A549 (cell line): ENCODE results near the gene AMN1. TPM values are rescaled to one million over a fixed set of nuclear protein-coding genes. Genes with fewer than 3 reads are reported as not detected.
"Not testable (repeated sequence)": the region's sequence is repeated elsewhere in the genome, so short reads cannot be mapped to it uniquely, and the experiment has no call there.

Experiments used
- ATAC-seq, 2 experiments: fragments of 200-7000 bp in 1 of 2; fragments of >200 bp in 1 of 2; cut with Nextera tagmentation in 1 of 2; cut with Tn5 transposase in 1 of 2; 3 replicates each; pipeline versions ENCODE4 v1.8.0 to v1.9.1; 2018 to 2020; ENCODE audit warnings: mild to moderate bottlenecking in 1 of 2, moderate library complexity in 1 of 2
- CTCF ChIA-PET: fragments of 300-600 bp; sonication (Branson Sonifier 250); formaldehyde crosslinking; extraction: SDS; loops from one replicate; lab custom pipeline; 2021; ENCODE audit warnings: antibody characterized with exemption, inconsistent platforms; lab: Yijun Ruan, JAX
- POLR2A ChIA-PET: fragments of 350-600 bp; formaldehyde crosslinking; extraction: SDS; loops from one replicate; lab custom pipeline; 2021; ENCODE audit warnings: antibody characterized with exemption, inconsistent platforms; lab: Yijun Ruan, JAX
- DNase-seq, 2 experiments: peaks; one replicate each; pipeline versions ENCODE4 v3.0.0 to v3.0.0-alpha.2; 2011 to 2016; ENCODE audit warnings: low read depth in 1 of 2, low spot score in 1 of 2
- FAIRE-seq: peaks from 2 replicates; lab custom pipeline; 2011; peaks lifted over from hg19 to GRCh38; lab: Jason Lieb, UNC
- H3K27ac ChIP-seq, 2 experiments: fragments of >200 bp; sonication (Bioruptor Twin); formaldehyde crosslinking; 3 replicates each; pipeline ENCODE4 v1.5.1; 2016 to 2017
- H3K4me1 ChIP-seq: fragments of >200 bp; sonication (Bioruptor Twin); formaldehyde crosslinking; 3 replicates; pipeline ENCODE4 v1.6.1; 2016
- H3K4me2 ChIP-seq: fragments of >200 bp; sonication (Bioruptor Twin); formaldehyde crosslinking; 3 replicates; pipeline ENCODE4 v1.6.1; 2016
- H3K4me3 ChIP-seq: fragments of >200 bp; sonication (Bioruptor Twin); formaldehyde crosslinking; 3 replicates; pipeline ENCODE4 v1.5.1; 2016
- H3K9me3 ChIP-seq: fragments of >200 bp; sonication (Bioruptor Twin); formaldehyde crosslinking; 3 replicates; pipeline ENCODE4 v1.6.1; 2016
- EHMT2 ChIP-seq: fragments of 200-600 bp; sonication (generic); IDR thresholded peaks from 2 replicates; pipeline ENCODE4 v1.6.1; 2016; ENCODE audit warnings: antibody characterized with exemption, low read depth, mild to moderate bottlenecking, moderate library complexity
- EP300 ChIP-seq, 2 experiments: fragments of >200 bp; sonication (Bioruptor Twin); formaldehyde crosslinking; IDR thresholded peaks; 2 replicates in 1 of 2; 3 replicates in 1 of 2; pipeline ENCODE4 v1.6.1; 2016 to 2017
- ESRRA ChIP-seq: fragments of 150-350 bp; IDR thresholded peaks from 2 replicates; pipeline ENCODE4 v1.6.1; 2014; ENCODE audit warnings: mild to moderate bottlenecking, low read length, borderline replicate concordance
- FOSL2 ChIP-seq, 2 experiments: fragments of 450-650 bp in 1 of 2; fragments of >200 bp in 1 of 2; sonication (Bioruptor Twin) in 1 of 2; formaldehyde crosslinking; IDR thresholded peaks; 2 replicates each; pipeline versions ENCODE4 v1.5.0 to v1.6.1; 2016 to 2020; ENCODE audit warnings: mild to moderate bottlenecking in 1 of 2, moderate library complexity in 1 of 2
- HDAC2 ChIP-seq: fragments of 200-600 bp; sonication (generic); IDR thresholded peaks from 2 replicates; pipeline ENCODE4 v1.6.1; 2016
- KDM1A ChIP-seq: fragments of 200-600 bp; sonication (generic); IDR thresholded peaks from 2 replicates; pipeline ENCODE4 v1.6.1; 2016; ENCODE audit warnings: low read depth, mild to moderate bottlenecking
- MAFK ChIP-seq: fragments of 450-650 bp; IDR thresholded peaks from 2 replicates; pipeline ENCODE4 v1.6.1; 2014; ENCODE audit not compliant: partially characterized antibody
- NPAS2 ChIP-seq: fragments of 250-450 bp; sonication (Bioruptor Pico); IDR thresholded peaks from 2 replicates; pipeline ENCODE4 v1.8.0; 2022; ENCODE audit warnings: mild to moderate bottlenecking, moderate library complexity, borderline replicate concordance
- PHF8 ChIP-seq: fragments of 200-600 bp; sonication (generic); IDR thresholded peaks from 2 replicates; pipeline ENCODE4 v1.6.1; 2016; ENCODE audit warnings: low read depth, mild to moderate bottlenecking, antibody characterized with exemption, moderate library complexity, borderline replicate concordance
- POLR2AphosphoS2 ChIP-seq: conservative IDR thresholded peaks from 2 replicates; pipeline ENCODE4 v1.6.1; 2012; ENCODE audit warnings: low read length, improper control_type of control experiment, inconsistent platforms
- RCOR1 ChIP-seq: fragments of 150-350 bp; IDR thresholded peaks from 2 replicates; pipeline ENCODE4 v1.6.1; 2014; ENCODE audit warnings: antibody characterized with exemption, low read length, low read depth
- ZC3H11A ChIP-seq: fragments of 450-650 bp; IDR thresholded peaks from 2 replicates; pipeline ENCODE4 v1.6.1; 2014; ENCODE audit warnings: antibody characterized with exemption, mild to moderate bottlenecking
- ZNF302 ChIP-seq: fragments of 250-450 bp; sonication (Bioruptor Pico); IDR thresholded peaks from 2 replicates; pipeline ENCODE4 v1.9.0; 2021; ENCODE audit warnings: inconsistent platforms, mild to moderate bottlenecking, moderate library complexity
- WGBS: methylation state at CpG from one replicate; pipeline ENCODE4 v1.1.6; 2017; ENCODE audit errors: missing lambda C conversion rate; 5-methylcytosine and 5-hydroxymethylcytosine counted together
- polyA plus RNA-seq, 4 experiments: library from polyadenylated mRNA; depleted of rRNA in 3 of 4; stranded (reverse); fragments of >200 nt; fragmentation: RNase III in 1 of 4; extraction: RNeasy Plus Mini Kit Qiagen cat#74134 plus additional on column Dnase treatment in 1 of 4; gene quantifications; 2 replicates in 3 of 4; 3 replicates in 1 of 4; pipeline ENCODE4 v1.2.3, GENCODE V29; 2011 to 2017
- TF ChIP-seq, protein P1 (sequence below): fragments of >200 bp; sonication (Bioruptor Twin); formaldehyde crosslinking; IDR thresholded peaks from 2 replicates; pipeline ENCODE4 v1.6.1; 2016
- TF ChIP-seq, protein P2 (sequence below): fragments of >200 bp; sonication (Bioruptor Twin); formaldehyde crosslinking; IDR thresholded peaks from 3 replicates; pipeline ENCODE4 v1.5.1; 2016
- TF ChIP-seq, protein P3 (sequence below): IDR thresholded peaks from 2 replicates; pipeline ENCODE4 v1.6.1; 2012
- TF ChIP-seq, protein P4 (sequence below): fragments of 150-350 bp; IDR thresholded peaks from 2 replicates; pipeline ENCODE4 v1.6.1; 2014; ENCODE audit warnings: low read depth, mild to moderate bottlenecking, low read length
- TF ChIP-seq, protein P5 (sequence below): fragments of >200 bp; sonication (Bioruptor Twin); formaldehyde crosslinking; IDR thresholded peaks from 3 replicates; pipeline ENCODE4 v1.6.1; 2016

The AMN1 gene
- polyA plus RNA-seq, 2 of the 4 experiments (the other 2 are of a cell fraction) = 18.5 to 53.3 TPM

DNA sequence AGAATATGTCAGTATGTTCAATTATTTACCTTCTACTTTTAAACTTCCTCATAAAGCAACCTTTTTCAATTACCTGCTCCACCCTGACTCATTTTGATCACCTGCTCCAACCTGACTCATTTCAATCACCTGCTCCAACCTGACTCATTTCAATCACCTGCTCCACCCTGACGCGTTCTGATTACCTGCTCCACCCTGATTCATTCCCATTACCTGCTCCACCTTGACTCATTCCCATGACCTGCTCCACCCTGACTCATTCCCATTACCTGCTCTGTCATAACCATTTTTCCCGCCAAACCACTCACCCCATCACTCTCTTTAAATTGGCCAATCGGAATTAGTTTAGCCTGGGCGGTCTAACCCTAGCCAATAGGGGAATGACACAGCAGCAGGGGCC lies 29.5 kb upstream of the AMN1 start:
- H3K9me3 ChIP-seq; H3K4me2 ChIP-seq; CTCF ChIA-PET; H3K4me3 ChIP-seq; ATAC-seq; POLR2A ChIA-PET; TF ChIP-seq FOSL2 (IDR thresholded peaks at IDR 0.05): not testable (repeated sequence)
- Histone ChIP-seq H3K27ac (peak overlapping the region in 1 of 2 experiments; percentile 1; a peak in 1 of 6 replicates), H3K4me1 (peaks cover 16% of the 10 kb centered on the region)
- WGBS = 84% methylated on average over 5 of the region's 5 CpGs
- DNase-seq = peak in 1 of 2 experiments; percentile 31
- TF ChIP-seq FOSL2 (CRISPR knock-in tag; IDR thresholded peaks at IDR 0.05) = peak; percentile 39
- TF ChIP-seq, all 56 proteins: peak for 1; not testable (repeated sequence) for 55
- not testable (repeated sequence) for FAIRE-seq

DNA sequence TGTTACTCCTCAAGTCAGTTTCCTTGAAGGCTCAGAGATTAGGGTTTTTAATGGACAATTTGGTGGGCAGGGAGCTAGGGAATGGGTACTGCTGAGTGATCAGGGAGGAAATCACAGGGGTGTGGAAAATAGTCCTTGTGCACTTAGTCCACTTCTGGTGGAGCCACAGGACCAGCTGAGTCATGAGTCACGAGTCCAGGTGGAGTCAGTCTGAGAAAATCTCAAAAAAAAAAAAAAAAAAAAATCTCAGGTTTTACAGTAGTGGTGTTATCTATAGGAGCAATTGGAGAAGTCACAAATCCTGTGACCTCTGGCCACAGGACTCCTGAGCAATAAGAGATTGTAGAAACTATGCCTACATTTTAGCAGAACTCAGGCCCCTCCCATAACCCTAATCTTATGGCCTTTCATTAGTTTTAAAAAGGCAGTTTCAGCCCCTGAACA lies 28.2 kb upstream of the AMN1 start:
- peak overlapping the region; percentile 58 for H3K4me2 ChIP-seq
- ATAC-seq (peak; percentile 80 to 85), DNase-seq (peak in 1 of 2 experiments; percentile 76), FAIRE-seq (no peak)
- ChIA-PET CTCF (interaction anchor here (0.7 to 1.1 kb wide), 2 partner anchors 33 to 75 kb away, joined by 3 to 4 read pairs; no protein-coding TSS in a partner anchor), POLR2A (interaction anchor here (0.6 kb wide), 1 partner anchor 85 kb away, joined by 3 read pairs; no protein-coding TSS in a partner anchor)
- peaks cover 18% of the 10 kb centered on the region for H3K4me1 ChIP-seq
- no peak overlapping the region for H3K4me3 ChIP-seq
- H3K27ac ChIP-seq = peak overlapping the region; percentile 71 to 88
- 0% methylated on average over 1 of the region's 1 CpG for WGBS
- no peak for TF ChIP-seq MAFK
- peak; percentile 40; the same call in 1 of the 2 replicates for TF ChIP-seq FOSL2 (IDR thresholded peaks at IDR 0.05)
- peak; percentile 57 for TF ChIP-seq FOSL2 (CRISPR knock-in tag; IDR thresholded peaks at IDR 0.05)
- no peaks in the 10 kb centered on the region for H3K9me3 ChIP-seq

DNA sequence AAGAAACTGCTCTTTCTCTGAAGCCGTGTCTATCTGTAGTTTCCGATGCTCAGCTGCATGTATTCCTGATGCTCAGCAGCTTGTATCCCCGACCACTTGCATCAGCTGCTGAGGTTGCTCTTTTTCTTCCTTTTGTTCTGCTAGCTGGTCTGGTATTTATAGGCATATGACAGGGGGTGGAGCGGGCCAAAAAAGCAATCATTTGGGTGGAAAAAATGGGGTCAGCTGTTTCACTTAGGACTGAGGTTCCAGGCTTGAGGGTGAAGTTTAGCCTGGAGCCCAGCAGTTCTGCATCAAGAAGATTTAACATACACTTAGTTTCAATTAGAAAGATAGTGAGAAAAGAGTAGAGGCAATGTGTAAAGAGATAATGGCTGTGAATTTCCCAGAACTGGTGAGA lies 23.6 kb upstream of the AMN1 start:
- Histone ChIP-seq H3K4me3 (no peak overlapping the region), H3K9me3 (peaks cover 13% of the 10 kb centered on the region; the same call in 2 of the 3 replicates), H3K4me2 (no peak overlapping the region)
- no peak for ATAC-seq
- CTCF ChIA-PET = no interaction called here
- WGBS = 86% methylated on average over 4 of the region's 4 CpGs
- no peak for DNase-seq
- TF ChIP-seq MAFK (peak; percentile 34), ESRRA (no peak)
- TF ChIP-seq, all 56 proteins: peak for 1
- FAIRE-seq = no peak
- POLR2A ChIA-PET = no interaction called here
- H3K27ac ChIP-seq = peak overlapping the region; percentile 44 to 90; a peak in 5 of 6 replicates
- H3K4me1 ChIP-seq = peaks cover 46% of the 10 kb centered on the region

DNA sequence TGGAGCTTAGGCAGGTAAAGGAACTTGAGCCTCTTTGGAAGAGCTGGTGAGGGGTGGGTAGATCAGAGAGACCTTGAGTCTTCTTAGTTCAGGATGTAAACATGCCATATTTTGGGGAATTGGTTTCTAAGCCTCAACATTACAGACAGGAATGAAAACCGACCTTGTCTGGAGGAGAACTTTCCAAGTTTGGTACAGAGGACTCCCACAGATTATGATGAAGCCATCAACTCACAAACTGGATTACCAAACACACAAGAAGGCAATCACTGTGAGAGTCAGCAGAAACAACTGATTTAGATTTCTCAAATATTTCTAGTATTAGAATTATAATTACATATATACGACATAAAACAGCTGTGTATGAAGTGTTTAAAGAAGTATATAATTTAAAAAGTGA lies 22.3 kb upstream of the AMN1 start:
- 81% methylated on average over 2 of the region's 2 CpGs for WGBS
- H3K27ac ChIP-seq = peak overlapping the region; percentile 81 to 90

DNA sequence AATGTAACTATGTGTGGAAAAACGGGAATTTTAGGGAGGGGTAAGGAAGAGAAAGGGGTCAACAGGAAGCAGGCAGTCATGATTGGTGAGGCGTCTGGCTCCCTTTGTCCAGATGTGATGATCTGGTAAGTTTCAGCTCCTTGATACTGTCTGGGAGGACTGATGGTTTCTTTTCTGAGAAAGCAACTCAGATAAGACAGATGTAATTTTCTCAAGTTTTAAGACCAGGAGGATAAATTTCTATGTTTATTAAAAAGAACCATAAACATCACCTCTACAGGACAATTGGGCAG lies 21.9 kb upstream of the AMN1 start:
- WGBS = 69% methylated on average over 2 of the region's 2 CpGs
- DNase-seq = peak in 1 of 2 experiments; percentile 19
- CTCF ChIA-PET = interaction anchor here (1.0 to 1.4 kb wide), 2 partner anchors 48 to 131 kb away, joined by 4 to 6 read pairs; no protein-coding TSS in a partner anchor
- FAIRE-seq = no peak
- H3K4me1 ChIP-seq = peaks cover 51% of the 10 kb centered on the region
- TF ChIP-seq, protein P1, sequence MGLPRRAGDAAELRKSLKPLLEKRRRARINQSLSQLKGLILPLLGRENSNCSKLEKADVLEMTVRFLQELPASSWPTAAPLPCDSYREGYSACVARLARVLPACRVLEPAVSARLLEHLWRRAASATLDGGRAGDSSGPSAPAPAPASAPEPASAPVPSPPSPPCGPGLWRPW = no peak
- TF ChIP-seq, protein P2, sequence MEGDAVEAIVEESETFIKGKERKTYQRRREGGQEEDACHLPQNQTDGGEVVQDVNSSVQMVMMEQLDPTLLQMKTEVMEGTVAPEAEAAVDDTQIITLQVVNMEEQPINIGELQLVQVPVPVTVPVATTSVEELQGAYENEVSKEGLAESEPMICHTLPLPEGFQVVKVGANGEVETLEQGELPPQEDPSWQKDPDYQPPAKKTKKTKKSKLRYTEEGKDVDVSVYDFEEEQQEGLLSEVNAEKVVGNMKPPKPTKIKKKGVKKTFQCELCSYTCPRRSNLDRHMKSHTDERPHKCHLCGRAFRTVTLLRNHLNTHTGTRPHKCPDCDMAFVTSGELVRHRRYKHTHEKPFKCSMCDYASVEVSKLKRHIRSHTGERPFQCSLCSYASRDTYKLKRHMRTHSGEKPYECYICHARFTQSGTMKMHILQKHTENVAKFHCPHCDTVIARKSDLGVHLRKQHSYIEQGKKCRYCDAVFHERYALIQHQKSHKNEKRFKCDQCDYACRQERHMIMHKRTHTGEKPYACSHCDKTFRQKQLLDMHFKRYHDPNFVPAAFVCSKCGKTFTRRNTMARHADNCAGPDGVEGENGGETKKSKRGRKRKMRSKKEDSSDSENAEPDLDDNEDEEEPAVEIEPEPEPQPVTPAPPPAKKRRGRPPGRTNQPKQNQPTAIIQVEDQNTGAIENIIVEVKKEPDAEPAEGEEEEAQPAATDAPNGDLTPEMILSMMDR = no peak
- TF ChIP-seq, protein P3, sequence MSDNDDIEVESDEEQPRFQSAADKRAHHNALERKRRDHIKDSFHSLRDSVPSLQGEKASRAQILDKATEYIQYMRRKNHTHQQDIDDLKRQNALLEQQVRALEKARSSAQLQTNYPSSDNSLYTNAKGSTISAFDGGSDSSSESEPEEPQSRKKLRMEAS = no peak
- TF ChIP-seq POLR2AphosphoS2 = no peak
- no peak for TF ChIP-seq ZC3H11A
- TF ChIP-seq PHF8 = no peak
- TF ChIP-seq, all 56 proteins: peak for 0
- Histone ChIP-seq H3K9me3 (peaks cover 13% of the 10 kb centered on the region; the same call in 2 of the 3 replicates), H3K4me3 (no peak overlapping the region), H3K27ac (peak overlapping the region; percentile 81 to 90), H3K4me2 (no peak overlapping the region; the same call in 2 of the 3 replicates)
- no peak for ATAC-seq
- POLR2A ChIA-PET = no interaction called here

More for the DNA sequence above, 22.3 kb upstream of the AMN1 start:
- no peak for DNase-seq
- peaks cover 47% of the 10 kb centered on the region for H3K4me1 ChIP-seq
- TF ChIP-seq HDAC2 (no peak), NPAS2 (CRISPR knock-in tag) (no peak), EP300 (IDR thresholded peaks at IDR 0.05) (no peak), EHMT2 (no peak), RCOR1 (no peak), PHF8 (no peak), ESRRA (no peak), ZNF302 (CRISPR knock-in tag) (no peak), KDM1A (no peak)
- TF ChIP-seq, protein P4, sequence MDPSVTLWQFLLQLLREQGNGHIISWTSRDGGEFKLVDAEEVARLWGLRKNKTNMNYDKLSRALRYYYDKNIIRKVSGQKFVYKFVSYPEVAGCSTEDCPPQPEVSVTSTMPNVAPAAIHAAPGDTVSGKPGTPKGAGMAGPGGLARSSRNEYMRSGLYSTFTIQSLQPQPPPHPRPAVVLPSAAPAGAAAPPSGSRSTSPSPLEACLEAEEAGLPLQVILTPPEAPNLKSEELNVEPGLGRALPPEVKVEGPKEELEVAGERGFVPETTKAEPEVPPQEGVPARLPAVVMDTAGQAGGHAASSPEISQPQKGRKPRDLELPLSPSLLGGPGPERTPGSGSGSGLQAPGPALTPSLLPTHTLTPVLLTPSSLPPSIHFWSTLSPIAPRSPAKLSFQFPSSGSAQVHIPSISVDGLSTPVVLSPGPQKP = no peak
- TF ChIP-seq, protein P5, sequence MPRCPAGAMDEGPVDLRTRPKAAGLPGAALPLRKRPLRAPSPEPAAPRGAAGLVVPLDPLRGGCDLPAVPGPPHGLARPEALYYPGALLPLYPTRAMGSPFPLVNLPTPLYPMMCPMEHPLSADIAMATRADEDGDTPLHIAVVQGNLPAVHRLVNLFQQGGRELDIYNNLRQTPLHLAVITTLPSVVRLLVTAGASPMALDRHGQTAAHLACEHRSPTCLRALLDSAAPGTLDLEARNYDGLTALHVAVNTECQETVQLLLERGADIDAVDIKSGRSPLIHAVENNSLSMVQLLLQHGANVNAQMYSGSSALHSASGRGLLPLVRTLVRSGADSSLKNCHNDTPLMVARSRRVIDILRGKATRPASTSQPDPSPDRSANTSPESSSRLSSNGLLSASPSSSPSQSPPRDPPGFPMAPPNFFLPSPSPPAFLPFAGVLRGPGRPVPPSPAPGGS = no peak
- no peak overlapping the region for H3K4me3 ChIP-seq
- peaks cover 13% of the 10 kb centered on the region; the same call in 2 of the 3 replicates for H3K9me3 ChIP-seq
- ChIA-PET CTCF (no interaction called here), POLR2A (no interaction called here)
- H3K4me2 ChIP-seq = no peak overlapping the region
- no peak for ATAC-seq
- no peak for FAIRE-seq
